HCT116 (cell line): ENCODE data around the gene HMX1. TPM values are rescaled to one million over a fixed set of nuclear protein-coding genes. Genes with fewer than 3 reads are reported as not detected.

Source experiments
- ATAC-seq: fragments of 200-7000 bp; cut with Tn5 transposase; 2 replicates; pipeline ENCODE4 v1.9.1; 2020; ENCODE audit warnings: mild to moderate bottlenecking, moderate library complexity
- BruUV-seq: library from RNA; stranded (reverse); fragments of 400-500 nt; replicated peaks from 2 replicates; lab custom pipeline; 2021; lab: Mats Ljungman, UMichigan
- CTCF ChIA-PET: fragments of 300-600 bp; sonication (Branson Sonifier 250); formaldehyde crosslinking; loops from one replicate; lab custom pipeline; 2021; ENCODE audit warnings: antibody characterized with exemption; lab: Charles Lee
- POLR2A ChIA-PET: fragments of 300-600, 350-600 bp; sonication (Branson Sonifier 250); formaldehyde crosslinking; loops from one replicate; lab custom pipeline; 2021; ENCODE audit warnings: antibody characterized with exemption; lab: Charles Lee
- RAD21 ChIA-PET, 2 experiments: fragments of 300-600 bp; sonication (Branson Sonifier 250); formaldehyde crosslinking; loops; one replicate each; lab custom pipeline; 2023; ENCODE audit warnings: low total read pairs in 2 of 2; ENCODE audit not compliant: uncharacterized antibody in 2 of 2, unreplicated experiment in 2 of 2, low non-redundant PET in 1 of 2; lab: Charles Lee
- DNase-seq: peaks from one replicate; pipeline ENCODE4 v3.0.0-alpha.2; 2010; ENCODE audit warnings: low read depth, low spot score
- H2AFZ ChIP-seq: fragments of 200-600 bp; shearing (Covaris generic), sonication (generic); 2 replicates; pipeline ENCODE4 v1.6.1; 2017; ENCODE audit warnings: low read depth, mixed run types, mixed read lengths, antibody characterized with exemption, low read length; ENCODE audit not compliant: poor library complexity, severe bottlenecking
- H3K27ac ChIP-seq: 2 replicates; pipeline ENCODE4 v1.5.1; 2012; ENCODE audit warnings: low read depth, low read length
- H3K27me3 ChIP-seq: fragments of 200-600 bp; sonication (generic); 2 replicates; pipeline ENCODE4 v1.6.1; 2016; ENCODE audit warnings: mixed run types, low read length, mixed read lengths; ENCODE audit not compliant: insufficient read depth
- H3K36me3 ChIP-seq, 2 experiments: fragments of 200-500 bp in 1 of 2; fragments of 200-600 bp in 1 of 2; sonication (Bioruptor generic) in 1 of 2; sonication (generic) in 1 of 2; 2 replicates each; pipeline versions ENCODE4 v1.5.1 to v1.6.1; 2014 to 2016; ENCODE audit warnings: low read length in 2 of 2, inconsistent platforms in 1 of 2, mixed read lengths in 1 of 2, mixed run types in 1 of 2; ENCODE audit not compliant: insufficient read depth in 2 of 2, control insufficient read depth in 1 of 2
- H3K4me1 ChIP-seq, 2 experiments: fragments of 200-600 bp in 1 of 2; sonication (generic) in 1 of 2; 2 replicates each; pipeline versions ENCODE4 v1.5.1 to v1.6.1; 2012 to 2017; ENCODE audit warnings: low read length in 2 of 2, inconsistent platforms in 1 of 2, mild to moderate bottlenecking in 1 of 2, mixed read lengths in 1 of 2, mixed run types in 1 of 2, moderate library complexity in 1 of 2; ENCODE audit not compliant: insufficient read depth in 2 of 2, control insufficient read depth in 1 of 2
- H3K4me2 ChIP-seq: fragments of 200-600 bp; sonication (generic); 2 replicates; pipeline ENCODE4 v1.6.1; 2017; ENCODE audit warnings: mixed run types, low read length, mixed read lengths
- H3K4me3 ChIP-seq, 2 experiments: fragments of 200-600 bp in 1 of 2; sonication (generic) in 1 of 2; replicated peaks in 1 of 2; 2 replicates each; pipeline ENCODE4 v1.5.1; 2011 to 2016; ENCODE audit warnings: low read length in 2 of 2, control low read depth in 1 of 2, low read depth in 1 of 2, mild to moderate bottlenecking in 1 of 2, mixed read lengths in 1 of 2, mixed run types in 1 of 2
- H3K79me2 ChIP-seq: fragments of 200-600 bp; sonication (generic); 2 replicates; pipeline ENCODE4 v1.6.1; 2017; ENCODE audit warnings: mild to moderate bottlenecking, mixed run types, low read length, moderate library complexity, mixed read lengths; ENCODE audit not compliant: insufficient read depth
- H3K9ac ChIP-seq: fragments of 200-600 bp; sonication (generic); 2 replicates; pipeline ENCODE4 v1.6.1; 2016; ENCODE audit warnings: low read length, mixed read lengths
- H3K9me2 ChIP-seq: fragments of 200-600 bp; sonication (generic), shearing (Covaris generic); 2 replicates; pipeline ENCODE4 v1.6.1; 2017; ENCODE audit warnings: mixed run types, mild to moderate bottlenecking, moderate library complexity; ENCODE audit not compliant: insufficient read depth
- H3K9me3 ChIP-seq, 2 experiments: fragments of 200-500 bp in 1 of 2; fragments of 200-600 bp in 1 of 2; sonication (Bioruptor generic) in 1 of 2; sonication (generic) in 1 of 2; 2 replicates each; pipeline ENCODE4 v1.6.1; 2014 to 2017; ENCODE audit warnings: low read length in 2 of 2, mixed read lengths in 2 of 2, inconsistent platforms in 1 of 2, low read depth in 1 of 2, mild to moderate bottlenecking in 1 of 2, mixed run types in 1 of 2, moderate library complexity in 1 of 2; ENCODE audit not compliant: control insufficient read depth in 1 of 2, insufficient read depth in 1 of 2
- H4K20me1 ChIP-seq: fragments of 200-600 bp; sonication (generic), shearing (Covaris generic); 2 replicates; pipeline ENCODE4 v1.6.1; 2017; ENCODE audit warnings: mixed run types, mild to moderate bottlenecking, moderate library complexity; ENCODE audit not compliant: insufficient read depth
- ATF3 ChIP-seq: IDR thresholded peaks from 2 replicates; pipeline ENCODE4 v1.6.1; 2012
- CBX3 ChIP-seq: IDR thresholded peaks from 2 replicates; pipeline ENCODE4 v1.6.1; 2012; ENCODE audit warnings: low read depth
- CEBPB ChIP-seq: IDR thresholded peaks from 2 replicates; pipeline ENCODE4 v1.6.1; 2012; ENCODE audit warnings: low read depth
- CTCF ChIP-seq, 3 experiments: fragments of 200-600 bp in 1 of 3; sonication (generic) in 1 of 3; IDR thresholded peaks in 2 of 3; conservative IDR thresholded peaks in 1 of 3; 2 replicates each; pipeline ENCODE4 v1.5.1; 2012 to 2017; ENCODE audit warnings: low read depth in 2 of 3, low read length in 2 of 3, antibody characterized with exemption in 1 of 3, borderline replicate concordance in 1 of 3, control low read depth in 1 of 3, mild to moderate bottlenecking in 1 of 3, mixed read lengths in 1 of 3, mixed run types in 1 of 3, moderate library complexity in 1 of 3; ENCODE audit not compliant: insufficient read depth in 1 of 3
- EGR1 ChIP-seq: IDR thresholded peaks from 2 replicates; pipeline ENCODE4 v1.6.1; 2012; ENCODE audit warnings: low read depth
- POLR2A ChIP-seq: IDR thresholded peaks from 2 replicates; pipeline ENCODE4 v1.7.0; 2011; ENCODE audit warnings: borderline replicate concordance; ENCODE audit not compliant: insufficient read depth, insufficient read length; ENCODE audit errors: extremely low read depth
- POLR2AphosphoS5 ChIP-seq: IDR thresholded peaks from 2 replicates; pipeline ENCODE4 v1.6.1; 2011; ENCODE audit warnings: mild to moderate bottlenecking, low read depth, low read length, moderate library complexity
- RAD21 ChIP-seq: IDR thresholded peaks from 2 replicates; pipeline ENCODE4 v1.6.1; 2012; ENCODE audit warnings: low read depth, mild to moderate bottlenecking
- SIN3A ChIP-seq: IDR thresholded peaks from 2 replicates; pipeline ENCODE4 v1.6.1; 2012; ENCODE audit warnings: low read depth
- SP1 ChIP-seq: IDR thresholded peaks from 2 replicates; pipeline ENCODE4 v1.6.1; 2012; ENCODE audit warnings: low read depth
- TCF7L2 ChIP-seq: IDR thresholded peaks from 2 replicates; pipeline ENCODE4 v1.7.0; 2011; ENCODE audit warnings: borderline replicate concordance, inconsistent platforms; ENCODE audit not compliant: insufficient read depth, insufficient read length; ENCODE audit errors: extremely low read depth
- YY1 ChIP-seq: IDR thresholded peaks from 2 replicates; pipeline ENCODE4 v1.6.1; 2011; ENCODE audit warnings: low read length, low read depth, moderate library complexity, mild to moderate bottlenecking; ENCODE audit not compliant: insufficient replicate concordance; ENCODE audit errors: extremely low read depth
- ZFX ChIP-seq: fragments of 450-650 bp; IDR thresholded peaks from 2 replicates; pipeline ENCODE4 v1.6.1; 2017
- ZNF274 ChIP-seq: fragments of 200-500 bp; sonication (Bioruptor generic); IDR thresholded peaks from 2 replicates; pipeline ENCODE4 v1.6.1; 2014; ENCODE audit warnings: mild to moderate bottlenecking, low read depth, low read length, inconsistent platforms
- intact Hi-C: fragments of 100-400 bp; cut with micrococcal nuclease; formaldehyde crosslinking; loops from 2 replicates; pipeline ENCODE4 v1.10.0; 2022
- total RNA-seq: library from RNA; stranded (reverse); gene quantifications from one replicate; pipeline ENCODE4 v1.2.1, GENCODE V29; 2021; ENCODE audit not compliant: unreplicated experiment
- TF ChIP-seq, protein P1 (sequence below): IDR thresholded peaks from 2 replicates; pipeline ENCODE4 v1.6.1; 2011; ENCODE audit warnings: mild to moderate bottlenecking, low read length, moderate library complexity; ENCODE audit not compliant: insufficient replicate concordance; ENCODE audit errors: extremely low read depth
- TF ChIP-seq, protein P2 (sequence below): IDR thresholded peaks from 2 replicates; pipeline ENCODE4 v1.6.1; 2012; ENCODE audit warnings: low read depth

Gene HMX1
- total RNA-seq, 1 experiment from 2014 or later, result 0.39 TPM

DNA sequence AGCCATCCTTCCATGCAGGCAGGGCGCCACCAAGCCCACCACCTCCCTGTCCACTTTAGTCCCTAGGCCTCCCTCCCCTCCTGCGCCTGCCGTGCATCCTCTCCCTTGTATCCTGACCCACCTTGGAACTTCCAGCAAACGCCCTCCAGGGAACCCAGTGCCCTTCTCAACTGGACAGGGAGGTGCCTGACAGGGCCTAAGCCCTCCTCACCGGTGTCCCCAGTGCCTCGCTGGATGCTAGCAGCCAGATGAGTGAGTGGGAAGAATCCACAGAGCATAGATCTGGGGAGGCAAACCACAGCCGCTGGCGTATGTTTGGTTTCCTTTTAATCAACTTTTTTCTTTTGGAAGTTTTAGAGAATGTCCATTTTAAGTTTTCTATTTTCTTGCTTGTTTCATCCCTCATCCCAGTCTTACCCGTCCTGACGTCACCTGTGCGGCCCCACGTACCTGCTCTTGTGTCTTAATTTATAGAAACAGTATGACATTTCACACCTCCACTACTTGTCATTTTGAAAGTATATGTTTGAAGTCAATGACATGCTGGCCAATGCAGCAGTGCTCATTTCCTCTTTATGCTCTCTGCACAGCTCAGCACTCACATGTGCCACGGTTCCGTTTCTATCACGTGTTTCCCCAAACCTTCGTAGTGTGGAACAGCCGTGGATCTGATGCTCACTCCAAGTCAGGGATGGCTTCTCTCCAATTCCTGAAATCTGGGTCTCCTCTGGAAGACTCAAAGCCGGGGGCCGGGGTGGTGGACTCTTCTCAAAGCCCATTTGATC, 3.4 kb upstream of the HMX1 start:
- no peak overlapping the region for H3K27ac ChIP-seq
- no peak overlapping the region for H2AFZ ChIP-seq
- H4K20me1 ChIP-seq, result no peaks in the 10 kb centered on the region
- no peak overlapping the region for H3K9ac ChIP-seq
- no peaks in the 10 kb centered on the region for H3K9me2 ChIP-seq
- intact Hi-C loops, result no loop called here
- H3K79me2 ChIP-seq, result no peaks in the 10 kb centered on the region
- H3K4me3 ChIP-seq, result no peak overlapping the region
- no TSS peak for BruUV-seq
- H3K36me3 ChIP-seq, result no peaks in the 10 kb centered on the region
- no peak for ATAC-seq
- DNase-seq, result no peak
- no peak overlapping the region for H3K4me2 ChIP-seq
- CTCF ChIA-PET, result no interaction called here
- H3K27me3 ChIP-seq, result peaks cover 7% of the 10 kb centered on the region; the same call in 1 of the 2 replicates
- no peaks in the 10 kb centered on the region for H3K4me1 ChIP-seq
- TF ChIP-seq POLR2AphosphoS5 (no peak), TCF7L2 (no peak), ATF3 (no peak), POLR2A (no peak), ZFX (no peak), ZNF274 (no peak), SIN3A (no peak), RAD21 (no peak), SP1 (no peak), YY1 (no peak), EGR1 (no peak), CBX3 (no peak), CEBPB (no peak), CTCF (IDR thresholded peaks at IDR 0.05 in 2 of 3, conservative IDR thresholded peaks at IDR 0.05 in 1 of 3; ENCODE audit: borderline replicate concordance in 1 of 3, insufficient read depth in 1 of 3, low read depth in 2 of 3, low read length in 2 of 3) (no peak)
- TF ChIP-seq, protein P1, sequence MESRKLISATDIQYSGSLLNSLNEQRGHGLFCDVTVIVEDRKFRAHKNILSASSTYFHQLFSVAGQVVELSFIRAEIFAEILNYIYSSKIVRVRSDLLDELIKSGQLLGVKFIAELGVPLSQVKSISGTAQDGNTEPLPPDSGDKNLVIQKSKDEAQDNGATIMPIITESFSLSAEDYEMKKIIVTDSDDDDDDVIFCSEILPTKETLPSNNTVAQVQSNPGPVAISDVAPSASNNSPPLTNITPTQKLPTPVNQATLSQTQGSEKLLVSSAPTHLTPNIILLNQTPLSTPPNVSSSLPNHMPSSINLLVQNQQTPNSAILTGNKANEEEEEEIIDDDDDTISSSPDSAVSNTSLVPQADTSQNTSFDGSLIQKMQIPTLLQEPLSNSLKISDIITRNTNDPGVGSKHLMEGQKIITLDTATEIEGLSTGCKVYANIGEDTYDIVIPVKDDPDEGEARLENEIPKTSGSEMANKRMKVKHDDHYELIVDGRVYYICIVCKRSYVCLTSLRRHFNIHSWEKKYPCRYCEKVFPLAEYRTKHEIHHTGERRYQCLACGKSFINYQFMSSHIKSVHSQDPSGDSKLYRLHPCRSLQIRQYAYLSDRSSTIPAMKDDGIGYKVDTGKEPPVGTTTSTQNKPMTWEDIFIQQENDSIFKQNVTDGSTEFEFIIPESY, result no peak
- TF ChIP-seq, protein P2, sequence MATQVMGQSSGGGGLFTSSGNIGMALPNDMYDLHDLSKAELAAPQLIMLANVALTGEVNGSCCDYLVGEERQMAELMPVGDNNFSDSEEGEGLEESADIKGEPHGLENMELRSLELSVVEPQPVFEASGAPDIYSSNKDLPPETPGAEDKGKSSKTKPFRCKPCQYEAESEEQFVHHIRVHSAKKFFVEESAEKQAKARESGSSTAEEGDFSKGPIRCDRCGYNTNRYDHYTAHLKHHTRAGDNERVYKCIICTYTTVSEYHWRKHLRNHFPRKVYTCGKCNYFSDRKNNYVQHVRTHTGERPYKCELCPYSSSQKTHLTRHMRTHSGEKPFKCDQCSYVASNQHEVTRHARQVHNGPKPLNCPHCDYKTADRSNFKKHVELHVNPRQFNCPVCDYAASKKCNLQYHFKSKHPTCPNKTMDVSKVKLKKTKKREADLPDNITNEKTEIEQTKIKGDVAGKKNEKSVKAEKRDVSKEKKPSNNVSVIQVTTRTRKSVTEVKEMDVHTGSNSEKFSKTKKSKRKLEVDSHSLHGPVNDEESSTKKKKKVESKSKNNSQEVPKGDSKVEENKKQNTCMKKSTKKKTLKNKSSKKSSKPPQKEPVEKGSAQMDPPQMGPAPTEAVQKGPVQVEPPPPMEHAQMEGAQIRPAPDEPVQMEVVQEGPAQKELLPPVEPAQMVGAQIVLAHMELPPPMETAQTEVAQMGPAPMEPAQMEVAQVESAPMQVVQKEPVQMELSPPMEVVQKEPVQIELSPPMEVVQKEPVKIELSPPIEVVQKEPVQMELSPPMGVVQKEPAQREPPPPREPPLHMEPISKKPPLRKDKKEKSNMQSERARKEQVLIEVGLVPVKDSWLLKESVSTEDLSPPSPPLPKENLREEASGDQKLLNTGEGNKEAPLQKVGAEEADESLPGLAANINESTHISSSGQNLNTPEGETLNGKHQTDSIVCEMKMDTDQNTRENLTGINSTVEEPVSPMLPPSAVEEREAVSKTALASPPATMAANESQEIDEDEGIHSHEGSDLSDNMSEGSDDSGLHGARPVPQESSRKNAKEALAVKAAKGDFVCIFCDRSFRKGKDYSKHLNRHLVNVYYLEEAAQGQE, result no peak
- RAD21 ChIA-PET, result no interaction called here
- H3K9me3 ChIP-seq, result no peaks in the 10 kb centered on the region
- POLR2A ChIA-PET, result no interaction called here
